ENCODE measurements around the gene PRDM16.

DNA sequence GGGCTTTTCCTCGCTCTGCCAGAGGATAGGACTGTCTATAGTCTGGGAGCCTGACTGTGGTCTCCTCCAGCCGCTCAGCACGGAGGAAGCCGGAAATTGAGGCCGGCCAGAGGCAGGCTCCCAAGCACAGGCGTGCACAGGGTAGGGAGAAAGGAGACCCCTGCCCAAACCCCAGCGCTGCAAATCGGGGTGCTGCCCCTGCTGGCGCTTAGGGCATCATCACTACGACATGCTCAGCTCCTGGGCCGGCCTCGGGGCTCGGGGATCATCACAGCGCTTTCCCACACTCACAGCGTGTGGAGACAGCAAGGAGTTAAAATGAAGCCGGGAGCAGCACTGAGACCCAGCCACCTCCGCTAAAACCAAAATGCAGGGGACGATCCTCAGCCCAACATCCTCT, 322.7 kb downstream of the PRDM16 start:
- TF ChIP-seq, protein P1, sequence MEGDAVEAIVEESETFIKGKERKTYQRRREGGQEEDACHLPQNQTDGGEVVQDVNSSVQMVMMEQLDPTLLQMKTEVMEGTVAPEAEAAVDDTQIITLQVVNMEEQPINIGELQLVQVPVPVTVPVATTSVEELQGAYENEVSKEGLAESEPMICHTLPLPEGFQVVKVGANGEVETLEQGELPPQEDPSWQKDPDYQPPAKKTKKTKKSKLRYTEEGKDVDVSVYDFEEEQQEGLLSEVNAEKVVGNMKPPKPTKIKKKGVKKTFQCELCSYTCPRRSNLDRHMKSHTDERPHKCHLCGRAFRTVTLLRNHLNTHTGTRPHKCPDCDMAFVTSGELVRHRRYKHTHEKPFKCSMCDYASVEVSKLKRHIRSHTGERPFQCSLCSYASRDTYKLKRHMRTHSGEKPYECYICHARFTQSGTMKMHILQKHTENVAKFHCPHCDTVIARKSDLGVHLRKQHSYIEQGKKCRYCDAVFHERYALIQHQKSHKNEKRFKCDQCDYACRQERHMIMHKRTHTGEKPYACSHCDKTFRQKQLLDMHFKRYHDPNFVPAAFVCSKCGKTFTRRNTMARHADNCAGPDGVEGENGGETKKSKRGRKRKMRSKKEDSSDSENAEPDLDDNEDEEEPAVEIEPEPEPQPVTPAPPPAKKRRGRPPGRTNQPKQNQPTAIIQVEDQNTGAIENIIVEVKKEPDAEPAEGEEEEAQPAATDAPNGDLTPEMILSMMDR (conservative IDR thresholded peaks at IDR 0.05; ENCODE audit: low read depth, low read length): no peak
- no peak for TF ChIP-seq EZH2 (IDR thresholded peaks at IDR 0.05; ENCODE audit: low read length, unreplicated experiment)
- no peak for TF ChIP-seq EZH2phosphoT487 (IDR thresholded peaks at IDR 0.05; ENCODE audit: borderline replicate concordance, low read length)
